Activated CD8-positive, alpha-beta memory T cell treated with anti-CD3 and anti-CD28 coated beads, Interleukin-2, amount 50 U/mL, for 24 hours (primary cell): Measurements from ENCODE around the gene MICALL2.

ENCODE experiments used
- DNase-seq: peaks from one replicate; pipeline ENCODE4 v3.0.0-alpha.2; 2020; ENCODE audit errors: extremely low read depth

The MICALL2 gene

GRCh38 chr7:1468203-1468602, 8.9 kb upstream of the MICALL2 start:
- DNase-seq, result no peak

DNA sequence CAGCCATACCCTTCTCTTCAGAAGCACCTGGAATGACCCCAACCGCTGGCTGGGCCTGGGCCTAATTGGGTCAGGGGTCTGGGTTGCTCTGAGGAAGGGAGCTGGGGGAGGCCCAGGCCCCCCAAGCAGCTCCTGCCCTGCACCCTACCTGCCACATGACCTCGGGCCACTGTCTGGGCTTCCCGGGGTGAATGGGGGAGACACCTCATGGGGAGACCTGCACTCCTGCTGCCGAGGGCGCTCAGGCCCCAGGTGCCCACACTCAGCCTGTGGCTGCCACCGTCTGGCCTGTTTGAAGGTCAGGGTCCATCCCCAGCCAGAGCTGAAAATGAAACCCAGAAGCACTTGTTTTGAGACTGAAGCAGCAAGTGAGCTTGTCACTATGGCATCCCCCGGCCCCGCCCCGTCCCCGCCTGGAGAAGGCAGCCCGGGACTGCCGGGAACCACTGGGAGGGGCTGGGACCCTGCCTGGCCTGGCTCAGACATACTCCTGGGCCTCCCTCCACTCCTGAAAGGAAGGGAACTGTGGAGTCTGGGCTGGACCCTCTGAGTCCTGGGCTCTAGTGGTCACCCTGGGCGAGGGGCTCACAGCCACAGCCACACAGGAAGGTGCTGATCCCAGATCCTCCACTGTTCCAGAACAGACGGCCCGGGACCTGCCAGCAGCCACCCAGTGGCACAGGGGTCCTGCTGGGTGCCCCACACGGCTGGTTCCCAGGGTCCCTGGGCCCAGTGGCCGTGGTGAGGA, 7.4 kb upstream of the MICALL2 start:
- DNase-seq, result no peak

DNA sequence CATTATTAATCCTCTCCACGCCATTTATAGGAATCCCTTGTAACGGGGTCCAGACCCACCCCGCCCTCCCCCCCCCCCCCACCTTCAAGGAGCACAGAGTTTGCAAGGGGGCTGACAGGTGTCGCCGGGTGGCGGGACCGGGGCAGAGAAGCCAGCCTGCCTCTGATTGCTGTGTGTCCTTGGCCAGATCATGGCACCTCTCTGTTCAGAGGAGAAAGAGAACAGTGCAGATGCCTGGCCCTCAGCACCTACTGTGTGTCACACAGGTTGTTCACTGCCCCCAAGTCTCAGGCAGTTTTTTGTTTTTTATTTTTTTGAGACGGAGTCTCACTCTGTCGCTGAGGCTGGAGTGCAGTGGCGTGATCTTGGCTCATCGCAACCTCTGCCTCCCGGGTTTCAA, 5.4 kb upstream of the MICALL2 start:
- DNase-seq, result no peak

DNA sequence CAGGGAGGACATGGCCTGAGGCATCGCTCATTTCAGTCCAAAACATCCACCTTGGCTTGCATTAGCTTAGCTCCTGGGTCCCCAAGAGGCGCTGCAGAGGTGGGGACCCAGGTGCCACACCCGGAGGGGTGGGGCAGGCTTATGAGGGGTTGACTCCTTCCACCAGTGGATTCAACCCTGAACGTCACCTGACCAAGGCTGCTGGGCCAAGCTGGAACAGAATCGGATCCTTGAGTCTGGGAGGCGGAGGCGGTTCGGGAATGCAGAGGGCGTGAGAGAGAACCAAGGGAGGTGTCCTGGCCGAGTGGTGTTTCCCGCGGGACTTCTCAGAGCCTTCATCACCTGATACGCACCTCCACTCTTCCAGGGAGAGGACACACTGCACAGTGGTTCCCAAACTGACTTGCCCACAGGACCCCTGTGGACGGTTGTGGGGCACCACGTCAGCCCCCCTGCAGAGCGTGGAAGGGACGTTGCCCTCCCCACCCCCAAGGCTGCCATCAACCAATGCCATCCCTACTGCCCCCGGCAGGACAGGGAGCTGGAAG, 4.5 kb upstream of the MICALL2 start:
- DNase-seq, result no peak

GRCh38 chr7:1461646-1462375, 2.5 kb upstream of the MICALL2 start:
- no peak for DNase-seq

DNA sequence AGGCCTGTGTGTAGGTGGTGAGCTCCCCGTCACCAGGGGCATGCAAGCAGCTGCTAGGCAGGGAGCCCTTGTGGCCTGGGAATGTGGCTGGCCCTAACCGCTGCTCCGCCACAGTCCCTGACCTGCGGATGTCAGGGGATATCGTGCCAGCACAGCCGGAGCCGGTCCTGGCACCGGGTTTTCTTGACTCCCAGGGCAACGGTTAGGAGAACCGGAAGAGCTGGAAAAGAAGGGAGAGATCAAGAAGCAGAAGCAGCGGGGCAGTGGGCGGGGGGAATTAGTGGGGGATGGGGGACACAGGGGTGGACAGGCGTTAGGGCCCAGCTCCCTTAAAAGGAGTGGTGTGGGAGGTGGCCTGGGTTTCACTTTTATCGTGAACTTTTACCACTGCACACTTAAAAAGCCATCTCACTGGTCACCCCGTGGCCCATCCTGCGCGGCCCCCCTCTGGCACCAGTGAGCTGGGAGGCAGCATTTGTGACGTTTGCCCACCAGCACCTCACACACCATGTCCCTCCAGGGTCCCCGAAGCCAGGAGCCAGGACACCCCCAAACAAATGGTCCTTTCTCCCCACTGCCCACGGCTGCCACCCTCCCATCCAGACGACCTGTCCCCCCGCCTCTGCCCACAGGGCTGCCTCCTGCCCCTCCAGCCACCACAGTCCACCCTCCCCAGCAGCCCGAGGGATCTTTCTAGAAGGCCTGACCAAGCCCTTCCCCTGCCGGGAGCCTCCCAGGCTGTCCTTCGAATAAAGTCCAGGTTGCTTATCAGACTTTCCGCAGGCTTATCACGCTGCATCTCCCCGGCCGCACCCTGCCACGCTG, 1.8 kb upstream of the MICALL2 start:
- no peak for DNase-seq

DNA sequence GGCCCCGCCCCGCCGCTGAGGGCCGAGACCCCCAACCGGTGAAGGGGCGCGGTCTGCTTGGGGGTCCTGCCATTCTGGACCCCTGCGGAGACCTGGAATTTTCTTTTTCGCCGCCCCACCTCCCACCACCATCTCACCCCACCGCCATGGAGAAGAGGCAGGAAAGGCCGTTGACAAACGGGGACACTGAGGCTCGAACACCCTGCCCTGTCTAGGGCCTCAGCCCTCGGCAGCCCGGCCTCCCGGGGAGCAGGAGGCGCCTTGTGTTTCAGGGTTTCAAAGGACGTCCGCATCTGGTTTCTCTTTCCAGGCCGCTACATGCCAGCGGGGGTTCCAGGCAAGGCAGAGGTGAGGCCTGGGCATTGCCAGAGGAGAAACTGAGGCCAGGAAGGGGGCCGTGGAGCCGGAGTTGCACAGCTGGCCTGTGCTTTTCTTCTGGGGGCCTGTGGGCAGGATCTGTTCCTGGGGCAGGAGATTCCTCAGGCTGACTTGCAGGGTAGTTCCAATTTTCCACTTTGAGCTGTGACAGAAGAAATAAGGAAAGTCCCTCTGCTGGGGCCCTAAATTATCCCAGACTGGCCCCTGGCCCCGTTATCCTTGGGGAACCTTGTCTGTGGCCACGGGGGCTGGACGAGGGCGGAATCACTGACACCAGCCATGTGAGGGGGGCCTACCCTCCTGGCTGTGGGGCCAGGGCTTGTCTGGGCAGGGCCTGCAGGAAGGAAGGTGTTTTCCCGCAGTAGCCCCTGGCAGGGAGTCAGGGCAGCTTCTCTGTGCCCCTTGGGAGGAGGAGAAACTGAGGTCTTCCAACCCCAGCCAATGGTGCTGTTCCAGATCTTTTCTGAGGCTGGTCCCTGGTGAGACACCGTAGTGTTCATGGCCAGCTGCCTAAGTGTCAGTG, 900 bp upstream of the MICALL2 start:
- DNase-seq, result no peak

- DNase-seq, result peak; percentile 87
Observed at GRCh38 chr7:1459512-1459892, 232 bp upstream of the MICALL2 start.

DNA sequence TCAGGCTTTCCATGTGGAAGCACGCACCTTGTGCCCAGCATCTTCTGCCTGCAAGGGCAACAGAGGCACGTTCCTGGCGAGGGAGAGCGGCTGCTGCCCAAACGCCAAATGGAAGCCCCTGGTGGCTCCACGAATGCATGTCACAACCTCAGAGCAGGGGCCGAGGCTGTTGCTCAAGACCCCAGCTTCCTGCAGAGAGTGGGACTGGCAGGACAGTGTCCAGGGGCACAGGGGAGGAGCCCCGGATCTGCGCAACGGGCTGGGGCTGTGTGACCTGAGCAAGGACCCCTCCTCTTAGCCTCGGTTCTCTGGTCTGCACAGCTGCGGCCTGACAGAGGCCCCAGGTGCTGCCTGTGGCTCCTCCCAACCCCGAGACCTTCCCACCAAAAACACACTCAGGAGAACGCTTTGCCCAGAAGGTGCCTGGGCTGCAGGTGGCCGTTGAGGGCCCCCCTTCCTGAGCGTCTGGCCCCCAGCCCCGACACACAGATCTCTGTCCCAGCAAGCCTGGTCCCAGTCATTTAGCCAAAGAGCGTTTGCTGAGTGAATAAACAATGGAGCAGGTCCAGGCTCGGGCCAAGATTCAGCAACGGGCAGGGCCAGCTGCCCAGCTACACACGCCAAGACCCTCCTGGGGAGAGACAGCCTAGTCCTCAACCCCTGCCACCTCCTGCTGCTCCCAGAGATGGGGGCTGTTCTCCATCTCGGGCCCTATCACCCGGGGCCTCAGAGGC, 1.2 kb downstream of the MICALL2 start:
- no peak for DNase-seq

GRCh38 chr7:1457059-1457948, 2.0 kb downstream of the MICALL2 start:
- DNase-seq, result no peak

DNA sequence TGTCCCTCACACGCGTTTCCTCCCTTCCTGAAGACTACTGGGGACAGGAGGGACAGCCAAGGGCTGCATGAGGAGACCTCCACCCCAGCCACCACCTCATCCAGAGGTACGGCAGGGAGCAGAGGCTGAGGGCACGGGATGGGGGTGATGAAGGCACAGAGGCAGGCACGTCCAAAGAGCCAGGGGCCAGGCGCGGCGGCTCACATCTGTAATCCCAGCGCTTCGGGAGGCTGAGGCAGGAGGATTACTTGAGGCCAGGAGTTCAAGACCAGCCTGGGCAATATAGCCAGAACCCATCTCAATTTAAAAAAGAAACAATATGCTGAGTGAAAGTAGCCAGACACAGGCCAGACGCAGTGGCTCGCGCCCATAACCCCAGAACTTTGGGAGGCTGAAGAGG, 3.3 kb downstream of the MICALL2 start:
- DNase-seq, result no peak

- no peak for DNase-seq
Observed at GRCh38 chr7:1455241-1455939, 3.9 kb downstream of the MICALL2 start.

- DNase-seq, result no peak
Observed at GRCh38 chr7:1454542-1454941, 4.7 kb downstream of the MICALL2 start.

DNA sequence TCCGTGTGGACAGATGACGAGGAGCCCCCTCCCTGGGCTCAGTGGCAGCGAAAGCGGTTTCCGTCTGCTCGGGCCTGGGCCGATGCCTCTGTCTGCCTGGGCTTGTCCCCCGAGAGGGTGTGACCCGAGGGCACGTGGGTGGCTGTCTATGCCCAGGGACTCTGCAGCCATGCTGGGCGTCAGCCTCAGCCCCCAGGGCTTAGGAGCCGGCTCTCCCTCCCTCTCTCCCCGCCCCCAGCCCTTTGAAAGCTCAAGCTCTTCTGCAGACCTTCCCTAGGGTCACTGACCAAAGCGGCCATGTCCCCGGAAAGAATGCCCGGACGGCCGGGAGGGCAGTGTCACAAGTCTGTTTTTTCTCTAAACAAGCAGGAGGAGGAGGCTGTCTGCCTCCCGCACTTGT, 7.1 kb downstream of the MICALL2 start:
- DNase-seq, result no peak

DNA sequence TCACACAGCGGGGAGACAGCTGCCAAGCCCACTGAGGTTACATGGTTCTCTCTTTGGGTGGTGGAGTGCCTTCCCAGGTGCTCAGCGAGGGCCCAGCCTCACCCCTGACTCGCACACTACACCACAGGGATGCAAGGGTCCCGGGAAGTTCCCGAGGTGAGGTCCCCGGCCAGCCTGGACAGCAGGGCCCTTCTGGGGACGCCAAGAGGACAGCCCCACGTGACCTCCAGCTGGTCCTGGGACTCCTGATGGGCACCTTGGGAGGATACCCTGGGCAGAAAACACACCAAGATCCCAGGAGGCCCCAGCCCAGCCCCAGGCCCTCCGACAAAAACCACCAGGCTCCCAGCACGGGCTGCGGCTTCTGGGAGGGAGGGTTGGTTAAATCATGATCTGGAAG, 8.3 kb downstream of the MICALL2 start:
- no peak for DNase-seq

DNA sequence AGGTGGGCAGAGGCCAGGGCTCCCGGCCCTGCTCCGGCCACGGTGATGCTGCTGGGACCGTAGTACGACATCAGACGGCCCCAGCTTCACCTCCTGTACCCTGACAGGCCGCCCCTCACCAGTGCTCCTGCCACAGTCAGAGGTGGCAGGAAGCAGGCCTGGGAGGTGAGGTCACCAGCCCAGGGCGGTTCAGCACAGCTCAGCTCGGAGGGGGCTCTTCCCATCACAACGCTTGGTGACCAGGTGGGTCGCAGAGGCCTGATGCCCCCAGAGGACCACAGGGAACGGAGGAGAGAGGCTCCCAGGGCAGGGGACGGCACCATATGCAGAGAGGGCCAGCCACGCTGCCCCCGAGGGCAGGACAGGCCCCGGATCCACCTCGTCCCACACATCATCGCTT, 8.8 kb downstream of the MICALL2 start:
- no peak for DNase-seq

- no peak for DNase-seq
Observed at GRCh38 chr7:1449951-1450350, 9.3 kb downstream of the MICALL2 start.

- DNase-seq, result no peak
Observed at GRCh38 chr7:1449501-1449900, 9.8 kb downstream of the MICALL2 start.

GRCh38 chr7:1448958-1449357, 10.3 kb downstream of the MICALL2 start:
- DNase-seq, result no peak
